Measurements from ENCODE around the gene RASGEF1B. TPM values are rescaled to one million over a fixed set of nuclear protein-coding genes. Genes with fewer than 3 reads are reported as not detected.
"Not testable (repeated sequence)": the region's sequence is repeated elsewhere in the genome, so short reads cannot be mapped to it uniquely, and the experiment has no call there.

RASGEF1B gene
- total and polyA plus RNA-seq, 12 donors: 5.6 to 27.2 (median 8.8) TPM

GRCh38 chr4:81482326-81482725 is 10.6 kb upstream of the RASGEF1B start:
- WGBS, 4 donors: 61 to 76% (median 74%) methylated on average over 3 of the region's 3 CpGs
- Histone ChIP-seq H3K4me1 (replicated peaks in 1 of 2) (no peaks in the 10 kb centered on the region), H3K27me3 (no peaks in the 10 kb centered on the region), H3K9me3 (replicated peaks in 1 of 3) (no peaks in the 10 kb centered on the region), H3K27ac (peak overlapping the region in 2 of 5 donors; percentile 26 to 73), H3K4me3 (no peak overlapping the region), H3K36me3 (replicated peaks in 1 of 2) (no peaks in the 10 kb centered on the region)
- TF ChIP-seq POLR2A (IDR thresholded peaks at IDR 0.05) (no peak), CTCF (IDR thresholded peaks at IDR 0.05) (no peak)
- DNase-seq: peak in 1 of 7 donors; percentile 26
- intact Hi-C loops (cut with DNase I): no loop called here

- WGBS, 4 donors: 75 to 85% (median 82%) methylated on average over 3 of the region's 3 CpGs
- Histone ChIP-seq H3K36me3 (replicated peaks in 1 of 2) (no peaks in the 10 kb centered on the region), H3K27me3 (no peaks in the 10 kb centered on the region), H3K4me1 (replicated peaks in 1 of 2) (no peaks in the 10 kb centered on the region), H3K27ac (no peak overlapping the region), H3K4me3 (no peak overlapping the region), H3K9me3 (replicated peaks in 1 of 3) (no peaks in the 10 kb centered on the region)
- intact Hi-C loops (cut with DNase I): no loop called here
- TF ChIP-seq CTCF (IDR thresholded peaks at IDR 0.05) (no peak), POLR2A (IDR thresholded peaks at IDR 0.05) (no peak)
- DNase-seq: no peak
Measured at GRCh38 chr4:81481151-81481550, 9.4 kb upstream of the RASGEF1B start.

GRCh38 chr4:81479573-81479972 is 7.9 kb upstream of the RASGEF1B start:
- 44 to 66% (median 64%) methylated on average over 2 of the region's 2 CpGs for WGBS, 4 donors
- H3K9me3 ChIP-seq (replicated peaks in 1 of 3); DNase-seq; H3K36me3 ChIP-seq (replicated peaks in 1 of 2); H3K27me3 ChIP-seq; H3K27ac ChIP-seq; intact Hi-C loops (cut with DNase I); H3K4me1 ChIP-seq (replicated peaks in 1 of 2); H3K4me3 ChIP-seq: not testable (repeated sequence)

- H3K9me3 ChIP-seq (replicated peaks in 1 of 3); H3K36me3 ChIP-seq (replicated peaks in 1 of 2); H3K4me3 ChIP-seq; H3K27me3 ChIP-seq; H3K4me1 ChIP-seq (replicated peaks in 1 of 2); DNase-seq; intact Hi-C loops (cut with DNase I): not testable (repeated sequence)
- WGBS, 4 donors: 76 to 83% (median 80%) methylated on average over 15 to 19 of the region's 19 CpGs
- peak overlapping the region in 1 of 5 donors; percentile 46 for H3K27ac ChIP-seq
Measured at GRCh38 chr4:81473331-81474265, 1.9 kb upstream of the RASGEF1B start.

GRCh38 chr4:81472281-81473182 is 825 bp upstream of the RASGEF1B start:
- TF ChIP-seq CTCF (IDR thresholded peaks at IDR 0.05) (peak in 5 of 6 experiments; percentile 7 to 45 (median 18)), POLR2A (IDR thresholded peaks at IDR 0.05) (no peak)
- Histone ChIP-seq H3K4me1 (replicated peaks in 1 of 2) (peaks cover 0 to 16% of the 10 kb centered on the region in 2 donors), H3K9me3 (replicated peaks in 1 of 3) (no peaks in the 10 kb centered on the region), H3K4me3 (peak overlapping the region in 1 of 4 donors; percentile 91), H3K27ac (peak overlapping the region in 4 of 5 donors; percentile 45 to 92 (median 72)), H3K27me3 (no peaks in the 10 kb centered on the region), H3K36me3 (replicated peaks in 1 of 2) (no peaks in the 10 kb centered on the region)
- WGBS, 4 donors: 30 to 39% (median 34%) methylated on average over 9 of the region's 9 CpGs
- intact Hi-C loops (cut with DNase I): no loop called here
- DNase-seq: peak in 5 of 7 donors; percentile 23 to 72 (median 31)
